ENCODE data around the gene CAMKK1.

Gene CAMKK1

DNA sequence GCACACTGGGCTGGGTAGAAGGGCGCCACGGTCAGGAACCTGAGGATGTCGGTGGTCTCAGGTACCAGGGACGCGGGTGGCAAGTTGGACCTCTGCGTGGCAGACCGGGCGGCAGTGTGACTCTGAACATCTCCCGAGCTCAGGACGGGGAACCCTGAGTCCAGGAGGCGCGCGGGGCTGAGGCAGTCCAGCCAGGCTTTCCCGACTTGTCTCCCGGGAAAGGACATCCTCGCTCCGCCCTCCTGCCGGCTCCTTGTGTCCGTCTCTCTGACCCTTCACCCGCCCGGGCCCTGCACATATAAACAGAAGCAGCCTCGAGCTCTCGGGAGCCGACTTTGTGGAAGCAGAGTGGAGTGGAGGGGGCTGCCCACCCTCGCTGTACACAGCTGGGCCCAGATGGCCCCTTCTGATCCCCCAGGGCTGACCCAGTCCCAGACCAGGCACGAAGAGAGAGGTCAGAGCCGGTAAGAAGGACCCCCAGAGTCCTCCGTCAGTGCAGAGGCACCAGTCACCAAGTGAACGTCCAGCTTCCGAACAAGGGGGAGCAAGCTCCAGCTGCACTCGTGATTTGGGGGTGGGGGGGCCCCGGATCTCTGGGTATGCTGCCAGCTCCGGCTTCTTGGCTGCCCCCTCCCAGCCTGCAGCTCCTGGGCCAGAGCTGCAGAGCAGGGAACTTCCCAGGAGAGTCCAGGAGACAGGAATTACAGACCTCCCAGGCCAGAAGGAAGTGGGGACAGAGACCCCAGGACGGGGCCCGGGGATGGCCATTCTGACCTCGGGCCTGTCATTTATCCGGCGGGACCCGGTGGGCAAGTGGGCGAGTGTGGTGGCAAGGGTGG is 31.9 kb upstream of the CAMKK1 start:
- ATAC-seq = no peak
- TF ChIP-seq ISL1 (CRISPR knock-in tag; IDR thresholded peaks at IDR 0.05) (no peak), ZNF565 (CRISPR knock-in tag; conservative IDR thresholded peaks at IDR 0.05; ENCODE audit: low read depth) (no peak), TOX (CRISPR knock-in tag; IDR thresholded peaks at IDR 0.05; ENCODE audit: borderline replicate concordance) (no peak), ZFP30 (CRISPR knock-in tag; IDR thresholded peaks at IDR 0.05) (no peak)
- TF ChIP-seq, protein P1, sequence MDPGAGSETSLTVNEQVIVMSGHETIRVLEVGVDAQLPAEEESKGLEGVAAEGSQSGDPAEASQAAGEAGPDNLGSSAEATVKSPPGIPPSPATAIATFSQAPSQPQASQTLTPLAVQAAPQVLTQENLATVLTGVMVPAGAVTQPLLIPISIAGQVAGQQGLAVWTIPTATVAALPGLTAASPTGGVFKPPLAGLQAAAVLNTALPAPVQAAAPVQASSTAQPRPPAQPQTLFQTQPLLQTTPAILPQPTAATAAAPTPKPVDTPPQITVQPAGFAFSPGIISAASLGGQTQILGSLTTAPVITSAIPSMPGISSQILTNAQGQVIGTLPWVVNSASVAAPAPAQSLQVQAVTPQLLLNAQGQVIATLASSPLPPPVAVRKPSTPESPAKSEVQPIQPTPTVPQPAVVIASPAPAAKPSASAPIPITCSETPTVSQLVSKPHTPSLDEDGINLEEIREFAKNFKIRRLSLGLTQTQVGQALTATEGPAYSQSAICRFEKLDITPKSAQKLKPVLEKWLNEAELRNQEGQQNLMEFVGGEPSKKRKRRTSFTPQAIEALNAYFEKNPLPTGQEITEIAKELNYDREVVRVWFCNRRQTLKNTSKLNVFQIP (CRISPR knock-in tag; IDR thresholded peaks at IDR 0.05; ENCODE audit: borderline replicate concordance, low read depth) = no peak

DNA sequence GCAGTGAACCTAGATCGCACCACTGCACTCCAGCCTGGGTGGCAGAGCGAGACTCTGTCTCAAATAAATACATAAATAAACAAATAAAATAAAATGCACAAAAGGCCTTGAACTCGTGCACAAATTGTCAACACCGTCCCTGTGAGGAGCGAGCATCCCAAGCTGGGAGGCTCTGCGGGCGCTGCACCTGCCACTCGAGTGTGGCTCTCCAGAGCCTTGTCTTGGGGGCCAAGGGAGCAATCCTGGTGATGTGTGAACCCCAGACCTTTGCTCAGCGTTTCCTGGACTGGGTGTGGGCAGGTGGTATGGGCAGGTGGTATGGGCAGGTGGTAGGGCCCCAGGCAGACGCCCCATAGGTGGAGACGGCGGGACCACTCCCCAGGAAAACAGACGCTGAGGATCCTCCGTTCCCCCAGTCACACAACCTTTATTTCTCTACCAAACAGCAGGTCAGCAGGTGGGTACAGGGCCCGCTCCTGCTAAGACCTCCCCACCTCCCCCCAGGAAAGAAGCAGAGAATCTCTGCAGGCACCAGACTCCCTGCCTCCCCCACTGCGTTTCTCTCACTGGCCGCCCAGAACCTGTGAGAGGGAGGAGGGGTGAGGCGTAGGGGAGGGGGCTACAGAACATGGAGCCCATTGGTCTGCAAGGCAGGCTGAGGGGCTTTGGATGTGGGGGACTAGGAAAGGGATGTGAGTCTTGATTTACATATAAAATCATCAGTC is 30.8 kb upstream of the CAMKK1 start:
- TF ChIP-seq CSDC2 (CRISPR knock-in tag; IDR thresholded peaks at IDR 0.05) (no peak), TOX (CRISPR knock-in tag; IDR thresholded peaks at IDR 0.05; ENCODE audit: borderline replicate concordance) (no peak)
- ATAC-seq = no peak

DNA sequence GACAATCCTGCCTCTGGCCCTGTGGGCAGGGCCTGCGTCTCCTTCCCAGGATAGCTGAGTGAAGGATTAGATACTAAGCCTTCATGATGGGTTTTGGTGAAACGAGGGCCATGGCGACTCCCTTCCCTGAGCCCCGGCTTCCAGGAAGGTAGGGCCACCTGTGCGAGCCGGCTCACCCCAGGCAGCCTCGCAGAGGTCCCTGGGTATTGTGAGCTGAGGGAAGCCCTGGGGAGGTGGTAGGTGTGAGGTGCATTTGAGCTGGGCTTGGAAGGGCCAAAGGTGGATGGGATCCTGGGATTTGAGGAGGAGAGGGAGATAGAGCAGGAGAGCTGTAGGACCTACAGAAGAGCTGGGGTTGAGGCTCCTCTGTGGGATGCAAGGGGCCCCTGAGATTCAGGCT is 29.9 kb upstream of the CAMKK1 start:
- TF ChIP-seq ZNF8 (CRISPR knock-in tag; IDR thresholded peaks at IDR 0.05) = no peak
- no peak for ATAC-seq

DNA sequence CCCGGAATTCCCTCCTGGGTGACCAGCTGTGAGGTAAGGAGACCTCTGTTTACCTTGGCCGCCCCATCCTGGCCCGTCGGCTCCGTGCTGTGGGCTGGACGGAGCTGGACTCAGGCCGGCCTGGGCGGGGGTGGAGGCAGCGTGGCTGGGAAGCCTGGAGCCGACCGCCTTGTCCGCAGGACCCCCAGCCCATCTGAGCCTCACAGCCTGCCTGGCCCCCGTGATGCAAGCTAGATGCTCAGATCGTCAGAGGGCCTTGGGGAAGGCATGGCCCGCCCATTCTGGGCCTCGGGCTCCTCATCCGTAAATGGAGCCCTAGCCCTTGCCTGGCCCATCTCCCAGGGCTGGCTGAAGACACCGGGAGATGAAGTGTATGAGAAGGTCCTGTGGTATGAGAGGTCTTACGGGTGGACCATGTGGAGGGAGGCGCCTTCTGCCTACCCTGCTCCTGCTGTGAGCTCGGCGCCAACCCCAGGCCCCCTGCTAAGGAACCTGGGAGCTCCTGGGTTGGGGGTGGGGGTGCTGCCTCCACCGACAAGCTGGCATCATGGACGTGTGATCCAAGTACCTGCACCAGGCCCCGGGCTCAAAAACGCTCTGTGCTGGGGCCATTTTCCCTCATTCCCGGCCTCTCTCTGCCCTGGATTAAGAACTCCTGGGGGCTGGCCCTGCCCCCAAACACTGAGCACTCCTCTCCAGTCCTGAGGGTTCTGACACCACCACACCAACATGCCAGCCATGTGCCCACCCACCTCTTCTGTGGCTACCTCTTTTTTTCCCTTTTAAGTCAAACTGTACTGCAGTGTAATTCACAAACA is 28.9 kb upstream of the CAMKK1 start:
- no peak for ATAC-seq
- TF ChIP-seq ZFP30 (CRISPR knock-in tag; IDR thresholded peaks at IDR 0.05) = no peak
- no peak for TF ChIP-seq ISL1 (CRISPR knock-in tag; IDR thresholded peaks at IDR 0.05)
- no peak for TF ChIP-seq PPARA (CRISPR knock-in tag; IDR thresholded peaks at IDR 0.05; ENCODE audit: borderline replicate concordance)
- TF ChIP-seq, protein P1 (CRISPR knock-in tag; IDR thresholded peaks at IDR 0.05; ENCODE audit: borderline replicate concordance, low read depth) = no peak

DNA sequence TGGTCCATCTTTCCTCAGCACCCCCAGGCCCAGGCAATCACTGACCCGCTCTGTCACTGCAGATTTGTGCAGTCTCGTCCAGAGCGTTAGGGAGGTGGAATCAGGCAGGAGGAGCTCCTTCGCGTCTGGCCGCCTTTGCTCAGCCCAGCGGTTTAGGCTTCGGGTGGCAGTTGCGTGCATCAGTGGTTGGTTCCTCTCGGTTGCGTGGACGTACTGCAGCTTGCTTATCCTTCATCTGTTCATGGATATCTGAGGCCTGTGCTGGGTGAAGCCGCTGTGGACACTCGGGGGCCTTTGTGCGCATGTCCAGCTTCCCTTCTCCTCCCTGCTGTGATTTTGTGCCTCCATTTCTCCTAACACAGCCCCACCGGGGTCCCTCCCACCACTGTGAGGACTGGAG is 28.2 kb upstream of the CAMKK1 start:
- no peak for TF ChIP-seq TCF4 (CRISPR knock-in tag; IDR thresholded peaks at IDR 0.05; ENCODE audit: borderline replicate concordance)
- TF ChIP-seq ARNTL (CRISPR knock-in tag; IDR thresholded peaks at IDR 0.05; ENCODE audit: borderline replicate concordance, low read depth) = no peak
- TF ChIP-seq, protein P2, sequence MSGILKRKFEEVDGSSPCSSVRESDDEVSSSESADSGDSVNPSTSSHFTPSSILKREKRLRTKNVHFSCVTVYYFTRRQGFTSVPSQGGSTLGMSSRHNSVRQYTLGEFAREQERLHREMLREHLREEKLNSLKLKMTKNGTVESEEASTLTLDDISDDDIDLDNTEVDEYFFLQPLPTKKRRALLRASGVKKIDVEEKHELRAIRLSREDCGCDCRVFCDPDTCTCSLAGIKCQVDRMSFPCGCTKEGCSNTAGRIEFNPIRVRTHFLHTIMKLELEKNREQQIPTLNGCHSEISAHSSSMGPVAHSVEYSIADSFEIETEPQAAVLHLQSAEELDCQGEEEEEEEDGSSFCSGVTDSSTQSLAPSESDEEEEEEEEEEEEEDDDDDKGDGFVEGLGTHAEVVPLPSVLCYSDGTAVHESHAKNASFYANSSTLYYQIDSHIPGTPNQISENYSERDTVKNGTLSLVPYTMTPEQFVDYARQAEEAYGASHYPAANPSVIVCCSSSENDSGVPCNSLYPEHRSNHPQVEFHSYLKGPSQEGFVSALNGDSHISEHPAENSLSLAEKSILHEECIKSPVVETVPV (CRISPR knock-in tag; IDR thresholded peaks at IDR 0.05) = no peak
- TF ChIP-seq, protein P3, sequence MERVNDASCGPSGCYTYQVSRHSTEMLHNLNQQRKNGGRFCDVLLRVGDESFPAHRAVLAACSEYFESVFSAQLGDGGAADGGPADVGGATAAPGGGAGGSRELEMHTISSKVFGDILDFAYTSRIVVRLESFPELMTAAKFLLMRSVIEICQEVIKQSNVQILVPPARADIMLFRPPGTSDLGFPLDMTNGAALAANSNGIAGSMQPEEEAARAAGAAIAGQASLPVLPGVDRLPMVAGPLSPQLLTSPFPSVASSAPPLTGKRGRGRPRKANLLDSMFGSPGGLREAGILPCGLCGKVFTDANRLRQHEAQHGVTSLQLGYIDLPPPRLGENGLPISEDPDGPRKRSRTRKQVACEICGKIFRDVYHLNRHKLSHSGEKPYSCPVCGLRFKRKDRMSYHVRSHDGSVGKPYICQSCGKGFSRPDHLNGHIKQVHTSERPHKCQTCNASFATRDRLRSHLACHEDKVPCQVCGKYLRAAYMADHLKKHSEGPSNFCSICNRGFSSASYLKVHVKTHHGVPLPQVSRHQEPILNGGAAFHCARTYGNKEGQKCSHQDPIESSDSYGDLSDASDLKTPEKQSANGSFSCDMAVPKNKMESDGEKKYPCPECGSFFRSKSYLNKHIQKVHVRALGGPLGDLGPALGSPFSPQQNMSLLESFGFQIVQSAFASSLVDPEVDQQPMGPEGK (CRISPR knock-in tag; IDR thresholded peaks at IDR 0.05; ENCODE audit: borderline replicate concordance) = no peak
- no peak for TF ChIP-seq ZNF70 (CRISPR knock-in tag; IDR thresholded peaks at IDR 0.05)
- TF ChIP-seq, protein P4, sequence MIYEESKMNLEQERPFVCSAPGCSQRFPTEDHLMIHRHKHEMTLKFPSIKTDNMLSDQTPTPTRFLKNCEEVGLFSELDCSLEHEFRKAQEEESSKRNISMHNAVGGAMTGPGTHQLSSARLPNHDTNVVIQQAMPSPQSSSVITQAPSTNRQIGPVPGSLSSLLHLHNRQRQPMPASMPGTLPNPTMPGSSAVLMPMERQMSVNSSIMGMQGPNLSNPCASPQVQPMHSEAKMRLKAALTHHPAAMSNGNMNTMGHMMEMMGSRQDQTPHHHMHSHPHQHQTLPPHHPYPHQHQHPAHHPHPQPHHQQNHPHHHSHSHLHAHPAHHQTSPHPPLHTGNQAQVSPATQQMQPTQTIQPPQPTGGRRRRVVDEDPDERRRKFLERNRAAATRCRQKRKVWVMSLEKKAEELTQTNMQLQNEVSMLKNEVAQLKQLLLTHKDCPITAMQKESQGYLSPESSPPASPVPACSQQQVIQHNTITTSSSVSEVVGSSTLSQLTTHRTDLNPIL (CRISPR knock-in tag; IDR thresholded peaks at IDR 0.05; ENCODE audit: low read depth) = no peak
- ATAC-seq = no peak
